T-cell (primary cell): ENCODE data around the gene RAD51C. TPM values are rescaled to one million over a fixed set of nuclear protein-coding genes. Genes with fewer than 3 reads are reported as not detected.
A peak's percentile ranks its signal among the peaks of the same experiment; 100 is the strongest.
"Not testable (repeated sequence)": the region's sequence is repeated elsewhere in the genome, so short reads cannot be mapped to it uniquely, and the experiment has no call there.

ENCODE experiments used
- ATAC-seq, 4 experiments: fragments of 200-7000 bp in 3 of 4; fragments of 150-1000 bp in 1 of 4; cut with Tn5 transposase; replicated peaks in 1 of 4; 1 replicate in 3 of 4; 2 replicates in 1 of 4; pipeline ENCODE4 v1.10.0; 2021; ENCODE audit warnings: moderate library complexity in 3 of 4, mild to moderate bottlenecking in 2 of 4, moderate number of reproducible peaks in 1 of 4
- CTCF ChIA-PET, 2 donors: fragments of 300-600 bp; sonication (Branson Sonifier 250); formaldehyde crosslinking; loops; one replicate each; lab custom pipeline; 2022; ENCODE audit warnings: antibody characterized with exemption in 2 of 2; lab: Charles Lee
- POLR2A ChIA-PET, 2 donors: fragments of 300-600 bp; sonication (Branson Sonifier 250); formaldehyde crosslinking; loops; one replicate each; lab custom pipeline; 2022; ENCODE audit warnings: antibody characterized with exemption in 2 of 2; lab: Charles Lee
- DNase-seq, 35 experiments: peaks; one replicate each; pipeline versions ENCODE4 v3.0.0 to v3.0.0-alpha.2; 2013 to 2023
- H3K27ac ChIP-seq: one replicate; pipeline ENCODE4 v1.5.1; 2013; ENCODE audit warnings: low read length
- H3K27me3 ChIP-seq, 2 experiments: replicated peaks in 1 of 2; 1 replicate in 1 of 2; 2 replicates in 1 of 2; pipeline versions ENCODE4 v1.6.1 to v1.7.0; 2013; ENCODE audit warnings: low read length in 1 of 2, mixed read lengths in 1 of 2; ENCODE audit not compliant: control insufficient read depth in 2 of 2, insufficient read depth in 2 of 2; ENCODE audit errors: extremely low read depth in 1 of 2
- H3K36me3 ChIP-seq, 2 donors: 1 replicate in 1 of 2; 2 replicates in 1 of 2; pipeline versions ENCODE4 v1.6.1 to v1.7.0; 2013; ENCODE audit warnings: low read length in 1 of 2; ENCODE audit not compliant: control insufficient read depth in 2 of 2, insufficient read depth in 1 of 2; ENCODE audit errors: extremely low read depth in 1 of 2
- H3K4me1 ChIP-seq, 2 experiments: 1 replicate in 1 of 2; 2 replicates in 1 of 2; pipeline versions ENCODE4 v1.6.1 to v1.7.0; 2013; ENCODE audit warnings: low read length in 2 of 2, mixed read lengths in 1 of 2; ENCODE audit not compliant: insufficient read depth in 2 of 2, control insufficient read depth in 1 of 2; ENCODE audit errors: extremely low read depth in 1 of 2
- H3K4me3 ChIP-seq, 2 donors: 1 replicate in 1 of 2; 2 replicates in 1 of 2; pipeline versions ENCODE4 v1.5.1 to v1.7.0; 2013; ENCODE audit warnings: mild to moderate bottlenecking in 2 of 2, low read length in 1 of 2, moderate library complexity in 1 of 2; ENCODE audit not compliant: control insufficient read depth in 1 of 2; ENCODE audit errors: extremely low read depth in 1 of 2
- H3K9me3 ChIP-seq: 2 replicates; pipeline ENCODE4 v1.7.0; 2013
- H3K27ac Mint-ChIP-seq, 2 donors: one replicate each; pipeline ENCODE4 v1.8.0; 2020 to 2021; ENCODE audit warnings: mild to moderate bottlenecking in 2 of 2, mixed read lengths in 2 of 2
- H3K27me3 Mint-ChIP-seq, 2 donors: one replicate each; pipeline ENCODE4 v1.8.0; 2021 to 2022; ENCODE audit warnings: mixed read lengths in 2 of 2
- H3K36me3 Mint-ChIP-seq: one replicate; pipeline ENCODE4 v1.8.0; 2021; ENCODE audit warnings: mixed read lengths
- H3K4me1 Mint-ChIP-seq, 3 donors: one replicate each; pipeline ENCODE4 v1.8.0; 2020 to 2022; ENCODE audit warnings: mixed read lengths in 3 of 3, mild to moderate bottlenecking in 1 of 3
- H3K4me3 Mint-ChIP-seq, 3 donors: one replicate each; pipeline ENCODE4 v1.8.0; 2020 to 2022; ENCODE audit warnings: mild to moderate bottlenecking in 3 of 3, mixed read lengths in 3 of 3, moderate library complexity in 3 of 3
- H3K9me3 Mint-ChIP-seq, 3 donors: one replicate each; pipeline ENCODE4 v1.8.0; 2020 to 2022; ENCODE audit warnings: mixed read lengths in 3 of 3
- WGBS: methylation state at CpG from one replicate; pipeline ENCODE4 v1.1.5; 2013; ENCODE audit warnings: missing lambda C conversion rate; ENCODE audit not compliant: insufficient coverage; 5-methylcytosine and 5-hydroxymethylcytosine counted together
- total RNA-seq, 35 experiments: library from RNA in 6 of 35; stranded (reverse) in 6 of 35; fragments of 120-200 nt in 1 of 35; gene quantifications; one replicate each; pipeline versions ENCODE4 v1.2.1 to v1.2.4 and lab custom pipeline; 2013 to 2026

RAD51C gene
- total RNA-seq = 10 to 100 TPM; 10.9 to 28.4 (median 18.1) TPM
- 22.4 TPM for total RNA-seq (2013)
- total RNA-seq (lab: John Stamatoyannopoulos, UW) = 8.9 to 56.6 (median 15.8) reads per million in 29 experiments

GRCh38 chr17:58692239-58693055 lies at the start of gene RAD51C:
Gene RAD51C, plus strand, starts transcription at chr17:58692602. Its CDS starts 42 bp downstream, at chr17:58692644.
- CTCF ChIA-PET = interaction anchor here (0.5 to 3.2 kb wide), 6 partner anchors 18 to 471 kb away, joined by 3 to 11 read pairs (median 4); no protein-coding TSS in a partner anchor
- Histone ChIP-seq H3K4me3 (peak within 1 kb of the TSS; percentile 81 to 93), H3K27me3 (no peaks in the 10 kb centered on the region), H3K4me1 (peaks cover 8 to 14% of the 10 kb centered on the region in 2 experiments), H3K9me3 (no peaks in the 10 kb centered on the region), H3K36me3 (peaks cover 0 to 2% of the 10 kb centered on the region in 2 donors), H3K27ac (peak within 1 kb of the TSS; percentile 78)
- Mint-ChIP-seq H3K27me3 (no peaks in the 10 kb centered on the region), H3K4me3 (peak within 1 kb of the TSS; percentile 90 to 98 (median 94)), H3K4me1 (peaks cover 26 to 33% (median 33%) of the 10 kb centered on the region in 3 donors), H3K36me3 (peaks cover 4% of the 10 kb centered on the region), H3K9me3 (no peaks in the 10 kb centered on the region), H3K27ac (peak within 1 kb of the TSS; percentile 89 to 91)
- peak; percentile 98 to 100 (median 99) for ATAC-seq
- WGBS = 10% methylated on average over 36 of the region's 50 CpGs
- POLR2A ChIA-PET = interaction anchor here (0.8 to 1.3 kb wide), 4 partner anchors 60 to 61 kb away, joined by 3 to 6 read pairs (median 5); no protein-coding TSS in a partner anchor
- peak; percentile 69 to 91 (median 82) for DNase-seq

- Histone ChIP-seq H3K9me3 (no peaks in the 10 kb centered on the region), H3K4me3 (no peak overlapping the region), H3K27me3 (no peaks in the 10 kb centered on the region), H3K36me3 (no peaks in the 10 kb centered on the region), H3K27ac (no peak overlapping the region), H3K4me1 (no peaks in the 10 kb centered on the region)
- CTCF ChIA-PET = interaction anchor here (0.6 to 1.0 kb wide), 2 partner anchors 14 kb away, joined by 4 to 14 read pairs; no protein-coding TSS in a partner anchor
- no CpG with 5 or more reads among the region's 2 CpGs for WGBS
- no peaks in the 10 kb centered on the region for H3K36me3 Mint-ChIP-seq
- no peaks in the 10 kb centered on the region for H3K27me3 Mint-ChIP-seq
- H3K4me1 Mint-ChIP-seq = no peaks in the 10 kb centered on the region
- no peak for DNase-seq
- POLR2A ChIA-PET = no interaction called here
- no peak overlapping the region for H3K27ac Mint-ChIP-seq
- no peak overlapping the region for H3K4me3 Mint-ChIP-seq
- H3K9me3 Mint-ChIP-seq = no peaks in the 10 kb centered on the region
- ATAC-seq = no peak
These were observed 49.3 kb upstream of the RAD51C start for GRCh38 chr17:58643147-58643546.

GRCh38 chr17:58648236-58648635 lies 44.2 kb upstream of the RAD51C start:
- H3K27me3 ChIP-seq = no peaks in the 10 kb centered on the region
- H3K4me1 Mint-ChIP-seq = no peaks in the 10 kb centered on the region
- CTCF ChIA-PET = interaction anchor here in 1 of 2 donors (0.7 kb wide), 1 partner anchor 139 kb away, joined by 6 read pairs; no protein-coding TSS in a partner anchor
- no peaks in the 10 kb centered on the region for H3K4me1 ChIP-seq
- H3K27me3 Mint-ChIP-seq = no peaks in the 10 kb centered on the region
- no peak overlapping the region for H3K4me3 Mint-ChIP-seq
- H3K27ac Mint-ChIP-seq = no peak overlapping the region
- no peak for DNase-seq
- H3K36me3 Mint-ChIP-seq = no peaks in the 10 kb centered on the region
- H3K27ac ChIP-seq = no peak overlapping the region
- POLR2A ChIA-PET = no interaction called here
- H3K9me3 Mint-ChIP-seq = no peaks in the 10 kb centered on the region
- H3K36me3 ChIP-seq = no peaks in the 10 kb centered on the region
- no peak for ATAC-seq
- H3K4me3 ChIP-seq = no peak overlapping the region
- H3K9me3 ChIP-seq = no peaks in the 10 kb centered on the region

- Histone ChIP-seq H3K4me1 (peaks cover 2 to 14% of the 10 kb centered on the region in 2 experiments), H3K4me3 (peak overlapping the region; percentile 53 to 57), H3K27ac (peak overlapping the region; percentile 97)
- H3K4me1 Mint-ChIP-seq = peaks cover 19 to 25% (median 20%) of the 10 kb centered on the region in 3 donors
- WGBS = 75% methylated on average over 7 of the region's 10 CpGs
- ChIA-PET CTCF (interaction anchor here (0.7 to 1.5 kb wide), 3 partner anchors 15 to 27 kb away, joined by 3 to 14 read pairs (median 8); no protein-coding TSS in a partner anchor), POLR2A (interaction anchor here (0.6 to 3.2 kb wide), 4 partner anchors 27 to 1734 kb away, joined by 3 to 29 read pairs (median 6); partner anchors contain the start of gene USP32 (in 1 of the 2))
- peak overlapping the region; percentile 78 to 87 (median 79) for H3K4me3 Mint-ChIP-seq
- H3K9me3 ChIP-seq, H3K36me3 ChIP-seq, H3K9me3 Mint-ChIP-seq, H3K27me3 ChIP-seq, H3K36me3 Mint-ChIP-seq, H3K27me3 Mint-ChIP-seq: not testable (repeated sequence)
- peak overlapping the region; percentile 96 to 100 for H3K27ac Mint-ChIP-seq
- ATAC-seq (peak in 1 of 4 experiments; percentile 15), DNase-seq (peak in 3 of 35 experiments; percentile 3 to 14 (median 6))
These were observed 34.2 kb upstream of the RAD51C start for GRCh38 chr17:58657962-58658803.

GRCh38 chr17:58658804-58659713 lies 33.3 kb upstream of the RAD51C start:
- Histone ChIP-seq H3K4me1 (peaks cover 2 to 14% of the 10 kb centered on the region in 2 experiments), H3K36me3 (no peaks in the 10 kb centered on the region), H3K4me3 (peak overlapping the region; percentile 53 to 57), H3K27ac (peak overlapping the region; percentile 97), H3K27me3 (peaks cover 0 to 2% of the 10 kb centered on the region in 2 experiments), H3K9me3 (no peaks in the 10 kb centered on the region)
- Mint-ChIP-seq H3K36me3 (no peaks in the 10 kb centered on the region), H3K27me3 (no peaks in the 10 kb centered on the region), H3K4me1 (peaks cover 19 to 25% (median 20%) of the 10 kb centered on the region in 3 donors), H3K4me3 (peak overlapping the region; percentile 78 to 87 (median 79)), H3K9me3 (no peaks in the 10 kb centered on the region), H3K27ac (peak overlapping the region; percentile 96 to 100)
- ATAC-seq (peak; percentile 79 to 95 (median 94)), DNase-seq (peak; percentile 45 to 93 (median 77))
- WGBS = 1% methylated on average over 23 of the region's 38 CpGs
- CTCF ChIA-PET = interaction anchor here in 1 of 2 donors (0.9 to 1.2 kb wide), 2 partner anchors 27 to 52 kb away, joined by 3 read pairs; no protein-coding TSS in a partner anchor
- POLR2A ChIA-PET = interaction anchor here (0.6 to 3.2 kb wide), 4 partner anchors 28 to 1733 kb away, joined by 3 to 29 read pairs (median 5); partner anchors contain the start of gene USP32 (in 1 of the 2)
